A549 (cell line): Measurements from ENCODE around the gene GPR153. TPM values are rescaled to one million over a fixed set of nuclear protein-coding genes. Genes with fewer than 3 reads are reported as not detected.

Experiments used
- ATAC-seq, 2 experiments: fragments of 200-7000 bp in 1 of 2; fragments of >200 bp in 1 of 2; cut with Nextera tagmentation in 1 of 2; cut with Tn5 transposase in 1 of 2; 3 replicates each; pipeline versions ENCODE4 v1.8.0 to v1.9.1; 2018 to 2020; ENCODE audit warnings: mild to moderate bottlenecking in 1 of 2, moderate library complexity in 1 of 2
- CTCF ChIA-PET: fragments of 300-600 bp; sonication (Branson Sonifier 250); formaldehyde crosslinking; extraction: SDS; loops from one replicate; lab custom pipeline; 2021; ENCODE audit warnings: antibody characterized with exemption, inconsistent platforms; lab: Yijun Ruan, JAX
- POLR2A ChIA-PET: fragments of 350-600 bp; formaldehyde crosslinking; extraction: SDS; loops from one replicate; lab custom pipeline; 2021; ENCODE audit warnings: antibody characterized with exemption, inconsistent platforms; lab: Yijun Ruan, JAX
- DNase-seq, 2 experiments: peaks; one replicate each; pipeline versions ENCODE4 v3.0.0 to v3.0.0-alpha.2; 2011 to 2016; ENCODE audit warnings: low read depth in 1 of 2, low spot score in 1 of 2
- FAIRE-seq: peaks from 2 replicates; lab custom pipeline; 2011; peaks lifted over from hg19 to GRCh38; lab: Jason Lieb, UNC
- H3K27ac ChIP-seq, 2 experiments: fragments of >200 bp; sonication (Bioruptor Twin); formaldehyde crosslinking; 3 replicates each; pipeline ENCODE4 v1.5.1; 2016 to 2017
- H3K4me1 ChIP-seq: fragments of >200 bp; sonication (Bioruptor Twin); formaldehyde crosslinking; 3 replicates; pipeline ENCODE4 v1.6.1; 2016
- H3K4me2 ChIP-seq: fragments of >200 bp; sonication (Bioruptor Twin); formaldehyde crosslinking; 3 replicates; pipeline ENCODE4 v1.6.1; 2016
- H3K4me3 ChIP-seq: fragments of >200 bp; sonication (Bioruptor Twin); formaldehyde crosslinking; 3 replicates; pipeline ENCODE4 v1.5.1; 2016
- H3K9me3 ChIP-seq: fragments of >200 bp; sonication (Bioruptor Twin); formaldehyde crosslinking; 3 replicates; pipeline ENCODE4 v1.6.1; 2016
- CTCF ChIP-seq: fragments of >200 bp; sonication (Bioruptor Twin); formaldehyde crosslinking; IDR thresholded peaks from 3 replicates; pipeline ENCODE4 v1.5.1; 2016
- E2F6 ChIP-seq: IDR thresholded peaks from 2 replicates; pipeline ENCODE4 v1.6.1; 2012; ENCODE audit warnings: low read depth, borderline replicate concordance
- EHF ChIP-seq: fragments of 250-450 bp; sonication (Bioruptor Pico); IDR thresholded peaks from 2 replicates; pipeline ENCODE4 v1.5.0; 2020; ENCODE audit warnings: mild to moderate bottlenecking
- ELK1 ChIP-seq: fragments of 150-350 bp; IDR thresholded peaks from 2 replicates; pipeline ENCODE4 v1.6.1; 2014; ENCODE audit warnings: low read depth, mild to moderate bottlenecking, low read length
- ESRRA ChIP-seq: fragments of 150-350 bp; IDR thresholded peaks from 2 replicates; pipeline ENCODE4 v1.6.1; 2014; ENCODE audit warnings: mild to moderate bottlenecking, low read length, borderline replicate concordance
- HEYL ChIP-seq: fragments of 250-450 bp; sonication (Bioruptor Pico); IDR thresholded peaks from 2 replicates; pipeline ENCODE4 v1.8.0; 2021; ENCODE audit warnings: mild to moderate bottlenecking, moderate library complexity
- HOXB13 ChIP-seq: fragments of 250-450 bp; sonication (Bioruptor Pico); IDR thresholded peaks from 2 replicates; pipeline ENCODE4 v1.5.0; 2020; ENCODE audit warnings: low read depth, mild to moderate bottlenecking, moderate library complexity
- JUN ChIP-seq, 2 experiments: fragments of >200 bp; sonication (Bioruptor Twin); formaldehyde crosslinking; IDR thresholded peaks; 2 replicates in 1 of 2; 3 replicates in 1 of 2; pipeline ENCODE4 v1.6.1; 2016 to 2017
- KDM5A ChIP-seq: fragments of 200-600 bp; sonication (generic); IDR thresholded peaks from 2 replicates; pipeline ENCODE4 v1.6.1; 2016; ENCODE audit warnings: antibody characterized with exemption, mild to moderate bottlenecking
- MAFK ChIP-seq: fragments of 450-650 bp; IDR thresholded peaks from 2 replicates; pipeline ENCODE4 v1.6.1; 2014; ENCODE audit not compliant: partially characterized antibody
- MAX ChIP-seq: IDR thresholded peaks from 2 replicates; pipeline ENCODE4 v1.6.1; 2012
- MYC ChIP-seq: IDR thresholded peaks from 2 replicates; pipeline ENCODE4 v1.6.1; 2012; ENCODE audit warnings: mild to moderate bottlenecking, inconsistent platforms, low read length, improper control_type of control experiment, borderline replicate concordance
- NR3C1 ChIP-seq: fragments of >200 bp; sonication (Bioruptor Twin); formaldehyde crosslinking; IDR thresholded peaks from 3 replicates; pipeline ENCODE4 v1.6.1; 2017
- POLR2A ChIP-seq: IDR thresholded peaks from 2 replicates; pipeline ENCODE4 v1.6.1; 2012; ENCODE audit warnings: mild to moderate bottlenecking, low read length
- RARB ChIP-seq: fragments of 250-450 bp; sonication (Bioruptor Pico); IDR thresholded peaks from 2 replicates; pipeline ENCODE4 v1.8.0; 2021; ENCODE audit warnings: mild to moderate bottlenecking, moderate library complexity
- REST ChIP-seq: fragments of 200-600 bp; sonication (generic); IDR thresholded peaks from 2 replicates; pipeline ENCODE4 v1.6.1; 2016; ENCODE audit warnings: antibody characterized with exemption, mild to moderate bottlenecking, moderate library complexity
- SMC3 ChIP-seq: fragments of >200 bp; sonication (Bioruptor Twin); formaldehyde crosslinking; IDR thresholded peaks from 3 replicates; pipeline ENCODE4 v1.6.1; 2018; ENCODE audit warnings: inconsistent platforms
- TFCP2L1 ChIP-seq: fragments of 250-450 bp; sonication (Bioruptor Pico); IDR thresholded peaks from 2 replicates; pipeline ENCODE4 v1.5.0; 2021; ENCODE audit warnings: mild to moderate bottlenecking
- TP53 ChIP-seq: fragments of 250-450 bp; sonication (Bioruptor Pico); IDR thresholded peaks from 2 replicates; pipeline ENCODE4 v1.5.0; 2021; ENCODE audit warnings: mild to moderate bottlenecking, moderate library complexity
- ZC3H11A ChIP-seq: fragments of 450-650 bp; IDR thresholded peaks from 2 replicates; pipeline ENCODE4 v1.6.1; 2014; ENCODE audit warnings: antibody characterized with exemption, mild to moderate bottlenecking
- ZNF302 ChIP-seq: fragments of 250-450 bp; sonication (Bioruptor Pico); IDR thresholded peaks from 2 replicates; pipeline ENCODE4 v1.9.0; 2021; ENCODE audit warnings: inconsistent platforms, mild to moderate bottlenecking, moderate library complexity
- ZSCAN20 ChIP-seq: fragments of 250-450 bp; sonication (Bioruptor Pico); IDR thresholded peaks from 2 replicates; pipeline ENCODE4 v1.8.0; 2022; ENCODE audit warnings: mild to moderate bottlenecking, moderate library complexity
- WGBS: methylation state at CpG from one replicate; pipeline ENCODE4 v1.1.6; 2017; ENCODE audit errors: missing lambda C conversion rate; 5-methylcytosine and 5-hydroxymethylcytosine counted together
- polyA plus RNA-seq, 4 experiments: library from polyadenylated mRNA; depleted of rRNA in 3 of 4; stranded (reverse); fragments of >200 nt; fragmentation: RNase III in 1 of 4; extraction: RNeasy Plus Mini Kit Qiagen cat#74134 plus additional on column Dnase treatment in 1 of 4; gene quantifications; 2 replicates in 3 of 4; 3 replicates in 1 of 4; pipeline ENCODE4 v1.2.3, GENCODE V29; 2011 to 2017

GPR153 gene
- polyA plus RNA-seq, 2 of the 4 experiments (the other 2 are of a cell fraction): 0.56 to 1.4 TPM

- TF ChIP-seq CTCF: no peak
- no peak for TF ChIP-seq TFCP2L1 (CRISPR knock-in tag)
- no peak for TF ChIP-seq ZSCAN20 (CRISPR knock-in tag)
- TF ChIP-seq POLR2A: no peak
- no peak for TF ChIP-seq ZNF302 (CRISPR knock-in tag)
- no peak for TF ChIP-seq ELK1
- no peak for TF ChIP-seq EHF (CRISPR knock-in tag)
- TF ChIP-seq RARB (CRISPR knock-in tag): no peak
- TF ChIP-seq, all 56 proteins: peak for 0
Measured at GRCh38 chr1:6288026-6288425, 27.1 kb upstream of the GPR153 start (continued).

- Histone ChIP-seq H3K4me2 (no peak overlapping the region), H3K4me3 (no peak overlapping the region), H3K9me3 (no peaks in the 10 kb centered on the region), H3K4me1 (no peaks in the 10 kb centered on the region), H3K27ac (no peak overlapping the region)
- CTCF ChIA-PET: interaction anchor here (0.6 to 1.7 kb wide), 2 partner anchors 12 to 41 kb away, joined by 4 to 6 read pairs; no protein-coding TSS in a partner anchor
- POLR2A ChIA-PET: no interaction called here
- no peak for TF ChIP-seq KDM5A
- no peak for TF ChIP-seq MAX
- no peak for TF ChIP-seq CTCF
- no peak for TF ChIP-seq ZC3H11A
- 96% methylated on average over 10 of the region's 10 CpGs for WGBS
- no peak for FAIRE-seq
- no peak for ATAC-seq
- DNase-seq: no peak
Measured at GRCh38 chr1:6287431-6287886, 26.6 kb upstream of the GPR153 start.

GRCh38 chr1:6287029-6287428 lies 26.1 kb upstream of the GPR153 start:
- no peak overlapping the region for H3K4me3 ChIP-seq
- H3K9me3 ChIP-seq: no peaks in the 10 kb centered on the region
- no peak for TF ChIP-seq E2F6
- no peak for TF ChIP-seq ZNF302 (CRISPR knock-in tag)
- TF ChIP-seq JUN (IDR thresholded peaks at IDR 0.05): no peak
- TF ChIP-seq HEYL: no peak
- TF ChIP-seq SMC3: no peak
- TF ChIP-seq HOXB13 (CRISPR knock-in tag): no peak
- TF ChIP-seq REST: no peak
- TF ChIP-seq MYC: no peak
- TF ChIP-seq NR3C1: no peak
- TF ChIP-seq ESRRA: no peak
- TF ChIP-seq MAFK: no peak
- no peak for TF ChIP-seq TP53
- no peak for TF ChIP-seq MAX
- WGBS: 93% methylated on average over 9 of the region's 13 CpGs
- ChIA-PET CTCF (interaction anchor here (1.7 kb wide), 1 partner anchor 40 kb away, joined by 6 read pairs; no protein-coding TSS in a partner anchor), POLR2A (no interaction called here)
- no peaks in the 10 kb centered on the region for H3K4me1 ChIP-seq
- H3K27ac ChIP-seq: no peak overlapping the region
- no peak overlapping the region for H3K4me2 ChIP-seq
- ATAC-seq (no peak), FAIRE-seq (no peak), DNase-seq (no peak)
